GM18526 (cell line): Measurements from ENCODE around the gene LMX1B.

Experiments used
- POLR2A ChIP-seq: IDR thresholded peaks from 3 replicates; pipeline ENCODE4 v1.6.1; 2011; ENCODE audit not compliant: insufficient read length; ENCODE audit errors: extremely low read depth

The LMX1B gene

DNA sequence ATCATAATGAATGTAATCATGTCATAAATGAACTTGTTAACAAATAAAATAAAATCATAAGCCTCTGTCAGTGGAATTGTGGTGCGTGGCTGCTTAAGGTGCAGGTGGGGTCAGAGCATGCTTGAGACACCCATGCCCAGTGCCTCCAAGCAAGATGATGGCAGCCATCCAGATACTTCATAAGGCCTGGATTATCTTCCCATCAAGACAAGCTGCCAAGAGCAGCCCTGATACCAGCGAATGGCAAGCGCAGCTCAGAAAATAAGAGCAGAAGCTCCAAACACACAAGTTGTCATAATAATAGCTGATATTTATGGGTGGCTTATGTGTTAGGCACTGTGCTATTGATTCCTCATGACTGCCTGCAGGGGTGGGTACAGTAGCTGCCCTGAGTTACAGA is 21.8 kb upstream of the LMX1B start:
- no peak for TF ChIP-seq POLR2A

DNA sequence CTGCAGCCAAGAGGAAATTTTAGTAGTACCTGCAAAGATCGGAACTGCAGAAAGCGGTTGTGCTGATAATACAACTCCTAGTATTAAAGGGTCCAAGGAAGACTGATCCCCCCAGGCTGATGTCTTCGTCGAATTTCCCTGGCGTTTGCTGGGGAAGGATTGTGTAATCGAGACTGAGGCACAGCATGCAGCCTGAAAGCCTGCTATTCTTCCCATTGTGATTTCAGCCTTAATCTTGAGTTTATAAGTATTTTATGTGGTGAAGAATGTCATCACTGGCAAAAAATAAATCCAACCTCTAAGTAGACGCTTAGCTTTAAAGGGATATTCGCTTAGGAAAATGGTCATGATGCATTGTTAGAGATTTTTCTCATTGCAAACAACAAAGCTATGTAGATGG is 21.3 kb upstream of the LMX1B start:
- no peak for TF ChIP-seq POLR2A

DNA sequence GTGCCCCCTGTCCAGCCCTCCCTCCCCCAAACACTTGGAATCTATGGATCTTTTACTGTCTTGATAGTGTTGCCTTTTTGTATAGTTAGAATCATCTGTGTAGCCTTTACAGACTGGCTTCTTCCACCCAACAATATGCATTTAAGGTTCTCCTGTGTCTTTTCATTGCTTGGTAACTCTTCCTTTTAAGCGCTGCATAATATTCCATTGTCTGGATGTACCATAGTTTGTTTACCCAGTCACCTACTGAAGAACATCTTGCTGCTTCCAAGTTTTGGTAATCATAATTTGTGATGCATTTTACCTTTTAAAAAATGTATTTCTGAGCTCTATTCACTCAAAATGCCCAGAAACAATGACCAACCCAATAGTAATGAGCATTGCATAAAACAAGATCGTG is 17.7 kb upstream of the LMX1B start:
- no peak for TF ChIP-seq POLR2A

DNA sequence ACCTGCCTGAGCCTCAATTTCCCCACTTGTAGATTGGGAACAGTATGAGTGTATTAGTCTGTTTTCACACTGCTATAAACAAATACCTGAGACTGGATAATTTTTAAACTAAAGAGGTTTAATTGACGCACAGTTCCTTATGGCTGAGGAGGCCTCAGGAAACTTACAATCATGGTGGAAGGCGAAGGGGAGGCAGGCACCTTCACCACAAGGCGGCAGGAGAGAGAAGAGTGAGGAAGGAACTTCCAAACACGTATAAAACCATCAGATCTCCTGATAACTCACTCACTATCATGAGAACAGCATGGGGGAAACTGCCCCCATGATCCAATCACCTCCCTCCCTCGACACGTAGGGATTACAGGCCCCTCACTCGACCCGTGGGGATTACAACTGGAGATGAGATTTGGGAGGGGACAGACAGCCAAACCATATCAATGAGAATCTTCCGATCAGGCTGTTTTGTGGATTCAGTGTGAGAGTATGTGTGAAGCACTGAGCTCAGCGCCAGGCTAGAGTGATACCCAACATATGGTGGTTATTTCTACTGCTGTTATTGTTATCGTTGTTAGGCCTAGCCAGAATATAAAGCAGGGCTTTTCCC is 14.6 kb upstream of the LMX1B start:
- TF ChIP-seq POLR2A: no peak

DNA sequence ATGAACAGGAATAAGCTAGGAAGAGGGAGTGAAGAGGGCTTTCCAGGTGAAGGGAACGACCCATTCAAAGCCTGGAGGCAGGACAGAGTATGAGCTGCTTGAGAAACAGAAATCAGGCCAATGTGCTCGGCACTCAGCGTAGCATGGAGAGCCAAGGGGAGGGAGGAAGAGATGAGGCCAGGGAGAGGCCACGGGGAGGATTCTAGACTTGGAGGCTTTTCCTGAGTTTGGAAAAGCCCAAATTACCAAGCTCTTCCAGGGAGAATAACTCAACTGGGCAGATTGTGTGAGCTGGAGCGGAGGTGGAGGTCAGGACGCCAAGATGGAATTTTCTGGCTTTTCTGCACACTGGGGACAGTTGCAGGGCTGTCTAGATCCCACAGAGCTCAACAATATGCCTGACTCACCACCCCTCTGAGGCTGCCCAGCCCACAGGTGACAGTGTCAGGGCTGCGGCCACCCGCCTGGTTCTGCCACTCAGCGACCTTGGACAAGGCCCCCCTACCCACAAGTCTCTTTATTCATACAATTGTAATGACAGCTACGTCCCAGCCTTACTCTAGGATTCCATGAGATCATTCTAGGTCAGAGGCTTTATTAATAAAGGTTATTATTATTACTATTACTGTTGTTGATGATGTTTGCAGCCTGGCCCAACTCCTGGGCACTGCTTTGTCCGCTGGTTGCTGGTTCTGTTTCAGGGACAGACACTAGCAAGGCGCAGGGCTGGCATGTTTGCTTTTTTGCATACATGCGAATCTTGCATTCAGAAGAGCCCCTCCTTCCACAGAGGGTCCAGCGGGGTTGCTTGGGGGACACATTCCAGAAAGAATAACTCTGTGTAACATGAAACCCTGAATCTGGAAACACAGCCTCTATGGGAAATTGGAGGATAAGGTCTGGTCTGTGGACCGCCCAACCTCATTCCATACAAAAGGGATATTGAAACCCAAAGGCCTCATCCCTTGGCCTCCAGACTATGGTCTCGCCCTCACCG is 9.4 kb upstream of the LMX1B start:
- no peak for TF ChIP-seq POLR2A

DNA sequence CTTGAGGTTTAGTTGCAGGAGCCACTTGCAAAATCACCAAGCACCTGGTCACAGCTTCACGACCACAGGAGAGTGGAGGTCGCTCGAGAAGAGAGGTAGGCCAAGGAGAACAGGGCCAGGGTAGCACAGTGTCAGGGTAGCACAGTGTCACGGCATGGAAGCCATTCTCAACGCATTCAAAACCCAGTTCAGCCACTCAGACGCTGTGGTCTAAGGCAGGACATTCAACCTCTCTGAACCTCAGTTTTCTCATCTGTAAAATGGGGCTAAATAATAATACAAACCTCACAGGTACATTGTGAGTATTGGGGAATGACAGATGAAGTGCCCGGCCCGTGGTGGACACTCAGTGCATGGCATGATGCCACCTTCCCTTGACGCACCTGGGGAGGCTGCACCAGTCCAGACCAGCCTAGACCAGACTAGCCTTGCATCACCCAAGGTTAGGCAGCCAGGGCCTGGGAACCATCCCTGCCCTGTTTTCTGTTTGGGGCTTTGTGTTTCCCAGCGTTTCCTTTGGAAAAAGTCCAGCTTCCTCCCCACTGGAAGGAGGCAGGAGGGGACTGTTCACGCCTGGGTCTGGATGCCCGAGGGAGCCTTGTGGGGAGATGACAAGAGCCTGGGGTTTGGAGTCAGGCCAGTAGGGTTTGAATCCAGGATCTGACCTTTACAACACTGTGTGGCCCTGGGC is 7.8 kb upstream of the LMX1B start:
- no peak for TF ChIP-seq POLR2A

DNA sequence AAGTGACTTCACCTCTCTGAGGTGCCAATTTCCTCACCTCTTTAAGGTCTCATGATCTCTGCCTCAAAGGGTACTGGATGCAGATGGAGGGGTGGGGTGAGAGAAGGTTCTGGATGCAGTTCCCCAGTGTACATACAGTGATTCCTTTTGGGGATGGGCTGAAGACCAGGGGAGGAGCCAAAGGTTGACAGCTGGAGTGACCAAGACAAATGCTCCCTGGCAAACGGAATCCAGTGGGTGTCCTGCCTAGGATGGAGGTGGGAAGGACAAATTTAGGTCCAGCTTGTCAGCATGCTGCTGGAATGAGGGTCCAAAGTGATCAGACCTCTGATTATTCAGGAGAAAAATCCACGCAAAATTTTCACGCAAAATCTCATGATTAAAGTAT is 7.3 kb upstream of the LMX1B start:
- no peak for TF ChIP-seq POLR2A

DNA sequence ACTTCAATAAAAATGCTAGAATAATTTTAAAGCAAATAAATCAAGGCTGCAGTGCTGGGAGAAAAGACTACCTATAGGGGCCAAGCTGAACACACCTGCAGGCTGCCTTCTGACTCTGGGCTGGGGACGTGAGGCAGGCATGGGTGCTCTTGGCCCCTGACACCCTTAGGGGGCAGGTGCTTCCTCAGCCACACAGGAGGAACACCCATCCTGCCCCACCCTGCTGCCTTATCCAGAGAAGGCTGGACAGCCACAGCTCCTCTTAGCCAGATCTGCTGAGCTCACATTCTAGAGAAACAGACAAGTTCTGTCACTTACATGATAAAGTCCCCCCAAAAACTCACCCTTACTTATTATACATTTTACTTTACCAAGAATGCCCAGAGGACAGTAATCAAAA is 6.6 kb upstream of the LMX1B start:
- TF ChIP-seq POLR2A: no peak

DNA sequence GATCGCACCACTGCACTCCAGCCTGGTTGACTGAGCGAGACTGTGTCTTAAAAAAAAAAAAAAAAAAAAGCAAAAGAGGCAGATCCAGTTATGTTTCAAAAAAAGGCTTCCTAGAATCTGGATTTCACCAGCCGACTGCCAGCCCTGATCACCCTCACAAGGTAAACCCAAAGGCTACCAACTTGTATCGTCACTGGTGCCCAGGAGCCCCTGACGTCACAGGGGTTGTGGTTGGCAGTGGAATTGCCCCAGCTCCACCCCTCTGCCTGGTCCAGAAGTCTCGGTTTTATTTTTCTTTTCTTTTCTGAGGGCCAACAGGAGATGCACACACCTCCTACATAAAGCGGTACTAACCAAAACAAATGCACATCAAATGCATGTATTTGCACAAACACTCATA is 6.0 kb upstream of the LMX1B start:
- no peak for TF ChIP-seq POLR2A

DNA sequence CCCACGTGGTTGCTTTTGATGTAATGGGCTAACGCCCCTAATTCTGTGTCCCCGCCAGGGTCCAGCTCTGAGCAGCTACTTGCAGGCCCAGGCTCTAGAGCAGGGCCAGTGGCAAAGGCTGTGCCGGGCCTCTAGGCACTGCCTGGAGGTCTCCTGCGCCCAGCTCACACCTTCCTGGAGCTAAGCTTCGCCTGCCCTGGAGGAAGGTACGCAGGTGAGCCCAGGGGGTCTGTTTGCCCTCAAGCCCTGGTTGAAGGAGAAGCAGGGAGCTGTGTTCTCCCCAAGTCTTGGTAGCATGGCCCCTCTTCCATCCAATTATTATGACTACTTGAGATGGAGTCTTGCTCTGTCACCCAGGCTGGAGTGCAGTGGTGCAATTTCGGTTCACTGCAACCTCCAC is 5.2 kb upstream of the LMX1B start:
- TF ChIP-seq POLR2A: no peak

DNA sequence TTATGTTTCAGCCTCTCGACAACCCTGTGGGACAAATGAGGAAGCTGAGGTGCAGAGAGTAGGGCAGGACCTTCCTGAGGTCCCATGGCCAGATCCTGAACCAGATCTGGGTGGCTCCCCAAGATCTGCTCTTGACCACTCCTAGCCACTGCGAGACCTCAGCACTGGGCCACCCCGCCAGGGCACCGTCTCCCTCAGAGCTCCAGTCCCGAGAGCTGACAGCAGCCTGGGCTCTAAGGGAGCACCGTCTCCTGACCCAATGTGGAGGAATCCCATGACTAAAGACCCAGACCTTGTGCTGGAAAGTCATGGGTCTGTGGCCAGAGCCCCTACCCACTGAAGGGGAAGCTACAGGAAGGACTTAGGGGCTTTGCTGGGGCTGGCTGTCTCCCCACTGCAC is 4.5 kb upstream of the LMX1B start:
- no peak for TF ChIP-seq POLR2A

DNA sequence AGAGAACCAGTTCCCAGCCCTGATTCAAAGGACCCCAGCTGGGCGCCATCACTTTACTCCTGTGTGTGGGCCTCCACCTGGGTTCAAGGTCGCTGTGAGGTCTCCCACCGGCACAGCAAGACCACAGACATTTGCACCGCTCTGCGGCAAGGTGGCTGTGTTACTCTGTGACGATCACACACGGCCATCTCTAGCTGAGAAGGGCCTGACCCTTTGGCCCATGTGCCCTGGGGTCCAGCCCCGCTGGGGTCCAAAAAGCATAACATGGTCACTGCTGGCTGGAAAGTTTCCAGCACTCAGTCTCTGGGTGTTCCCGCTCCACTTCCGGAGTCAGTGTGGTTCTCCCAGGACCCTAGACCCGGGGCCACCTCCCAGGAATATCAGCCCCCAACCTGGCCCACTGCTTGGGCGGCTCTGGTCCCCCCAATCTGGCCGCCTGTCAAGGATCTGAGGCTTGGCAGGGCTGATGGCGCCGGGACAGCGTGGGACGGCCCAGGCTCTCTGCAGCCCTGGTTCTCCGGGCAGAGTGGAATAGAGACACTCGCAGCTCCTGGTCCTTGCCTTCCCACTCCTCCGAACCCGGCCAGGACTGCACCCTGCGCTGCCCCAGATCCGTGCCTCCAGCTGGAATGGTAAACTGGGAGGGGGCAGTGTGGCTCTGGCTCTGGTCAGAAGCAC is 3.9 kb upstream of the LMX1B start:
- TF ChIP-seq POLR2A: no peak

DNA sequence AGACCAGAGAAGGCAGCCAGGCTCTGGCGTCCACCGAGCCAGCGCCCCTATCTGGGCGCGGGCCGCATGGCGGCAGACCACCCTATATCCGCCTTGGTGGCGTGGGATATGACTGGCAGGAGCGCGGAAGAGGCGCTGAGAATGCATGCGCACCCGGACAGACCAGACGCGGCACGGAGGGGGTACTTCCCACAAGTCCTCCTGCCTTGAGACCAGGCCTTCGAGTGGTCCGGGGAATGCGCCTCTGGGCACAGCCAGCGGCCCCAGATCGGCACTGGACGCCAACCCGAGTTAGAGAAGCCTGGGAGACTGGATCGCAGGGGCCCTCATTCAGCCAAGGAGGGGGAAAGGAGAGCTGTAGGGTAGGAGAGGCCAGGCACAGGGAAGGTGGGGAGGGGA is 2.5 kb upstream of the LMX1B start:
- TF ChIP-seq POLR2A: no peak

DNA sequence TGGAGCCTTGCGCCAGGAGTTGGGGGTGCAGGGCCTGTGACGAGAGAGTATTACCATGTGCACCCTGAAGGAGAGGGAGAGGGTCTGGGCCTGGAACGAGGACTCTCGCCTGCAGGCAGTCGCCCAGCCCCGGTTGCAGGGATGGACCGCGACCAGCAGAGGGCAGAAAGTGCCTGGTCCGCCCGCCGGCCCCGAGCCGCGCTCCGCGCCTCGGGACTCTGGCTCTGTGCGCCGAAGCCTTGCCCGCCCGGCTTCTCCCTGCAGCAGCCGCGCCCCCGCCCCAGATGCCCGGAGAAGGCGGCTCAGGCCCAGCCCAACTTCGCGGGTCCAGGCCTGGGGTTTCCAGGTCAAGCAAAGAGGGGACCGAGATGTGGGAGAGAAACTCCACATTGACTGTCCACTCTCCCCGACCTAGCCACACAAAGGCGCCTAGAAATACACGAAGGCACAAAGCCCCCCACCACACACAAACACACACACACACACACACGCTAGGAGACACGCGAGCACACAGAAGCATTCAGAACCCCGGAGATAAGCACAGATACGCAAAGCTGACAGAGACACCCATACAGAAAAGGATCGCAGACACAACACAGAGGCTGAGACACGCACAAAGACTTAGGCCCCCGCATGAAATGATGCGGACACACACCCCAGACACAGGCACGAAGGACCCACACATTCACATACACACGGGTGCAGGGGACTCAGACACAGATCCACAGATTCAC is 2.0 kb upstream of the LMX1B start:
- TF ChIP-seq POLR2A: no peak

DNA sequence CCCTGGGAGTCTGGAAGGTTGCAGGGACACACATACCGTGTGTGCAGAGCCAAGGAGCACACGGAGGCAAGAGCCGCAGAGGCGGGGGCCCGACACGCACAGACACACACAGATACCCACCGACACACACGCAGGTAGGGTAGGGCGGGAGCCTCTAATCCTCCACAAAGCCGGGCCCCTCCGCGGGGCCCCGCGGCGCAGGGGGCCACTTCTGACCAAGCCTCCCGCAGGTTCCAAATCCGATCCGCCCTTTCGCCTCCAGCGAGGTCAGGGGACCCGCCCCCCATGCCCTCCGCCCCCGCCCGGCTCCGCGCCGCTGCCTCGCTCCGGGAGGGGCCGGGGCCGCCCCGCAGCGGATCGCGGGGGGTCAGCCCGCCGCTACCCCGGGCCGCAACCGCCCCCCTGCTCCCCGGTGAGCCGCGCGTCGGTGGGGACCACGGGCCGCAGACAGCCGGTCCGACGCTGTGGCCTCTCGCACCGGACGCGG is 1.4 kb upstream of the LMX1B start:
- no peak for TF ChIP-seq POLR2A
